NB4 (cell line): Measurements from ENCODE around the gene NRIP1.

ENCODE experiments used
- POLR2A ChIP-seq: IDR thresholded peaks from 2 replicates; pipeline ENCODE4 v1.6.1; 2011; ENCODE audit warnings: mild to moderate bottlenecking; ENCODE audit not compliant: insufficient read length; ENCODE audit errors: extremely low read depth
- TF ChIP-seq, protein P1 (sequence below): IDR thresholded peaks from one replicate; pipeline ENCODE4 v1.5.1; 2012; ENCODE audit warnings: low read depth, low read length

DNA sequence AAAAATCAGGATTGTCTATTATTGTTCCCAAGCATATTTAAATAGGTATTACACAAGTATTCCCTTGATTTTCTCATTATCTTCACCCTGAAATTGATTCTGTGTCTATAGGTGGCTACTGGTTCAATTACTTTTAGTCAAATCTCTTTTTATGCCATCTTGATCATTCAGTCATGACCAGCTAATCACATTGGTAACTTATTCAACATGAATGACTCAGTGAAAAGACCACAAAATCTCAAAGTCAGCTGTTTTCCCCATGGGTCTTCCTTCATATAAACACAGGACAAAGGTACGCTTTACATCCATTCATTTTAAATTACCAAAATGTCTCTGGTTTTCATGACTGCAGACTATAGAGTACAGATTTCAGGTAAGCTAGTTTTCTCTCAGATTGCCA, 23.7 kb upstream of the NRIP1 start:
- no peak for TF ChIP-seq POLR2A
- TF ChIP-seq, protein P1, sequence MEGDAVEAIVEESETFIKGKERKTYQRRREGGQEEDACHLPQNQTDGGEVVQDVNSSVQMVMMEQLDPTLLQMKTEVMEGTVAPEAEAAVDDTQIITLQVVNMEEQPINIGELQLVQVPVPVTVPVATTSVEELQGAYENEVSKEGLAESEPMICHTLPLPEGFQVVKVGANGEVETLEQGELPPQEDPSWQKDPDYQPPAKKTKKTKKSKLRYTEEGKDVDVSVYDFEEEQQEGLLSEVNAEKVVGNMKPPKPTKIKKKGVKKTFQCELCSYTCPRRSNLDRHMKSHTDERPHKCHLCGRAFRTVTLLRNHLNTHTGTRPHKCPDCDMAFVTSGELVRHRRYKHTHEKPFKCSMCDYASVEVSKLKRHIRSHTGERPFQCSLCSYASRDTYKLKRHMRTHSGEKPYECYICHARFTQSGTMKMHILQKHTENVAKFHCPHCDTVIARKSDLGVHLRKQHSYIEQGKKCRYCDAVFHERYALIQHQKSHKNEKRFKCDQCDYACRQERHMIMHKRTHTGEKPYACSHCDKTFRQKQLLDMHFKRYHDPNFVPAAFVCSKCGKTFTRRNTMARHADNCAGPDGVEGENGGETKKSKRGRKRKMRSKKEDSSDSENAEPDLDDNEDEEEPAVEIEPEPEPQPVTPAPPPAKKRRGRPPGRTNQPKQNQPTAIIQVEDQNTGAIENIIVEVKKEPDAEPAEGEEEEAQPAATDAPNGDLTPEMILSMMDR: no peak
